KMS-11 (cell line): ENCODE data around the gene TNFRSF18.

Experiments used
- H2AFZ ChIP-seq: fragments of 200-600 bp; sonication (generic); 2 replicates; pipeline ENCODE4 v1.6.1; 2016; ENCODE audit warnings: antibody characterized with exemption, mixed run types, low read depth
- H3K27ac ChIP-seq: fragments of 200-600 bp; sonication (generic); 2 replicates; pipeline ENCODE4 v1.6.1; 2016; ENCODE audit warnings: mild to moderate bottlenecking, mixed run types
- H3K27me3 ChIP-seq: fragments of 200-600 bp; sonication (generic); 2 replicates; pipeline ENCODE4 v1.6.1; 2017; ENCODE audit warnings: mild to moderate bottlenecking, low read depth, mixed run types, moderate library complexity; ENCODE audit not compliant: insufficient read depth
- H3K36me3 ChIP-seq: fragments of 200-600 bp; sonication (generic); 2 replicates; pipeline ENCODE4 v1.6.1; 2017; ENCODE audit warnings: mild to moderate bottlenecking, mixed run types; ENCODE audit not compliant: insufficient read depth
- H3K4me1 ChIP-seq: fragments of 200-600 bp; sonication (generic); 2 replicates; pipeline ENCODE4 v1.6.1; 2016; ENCODE audit warnings: mild to moderate bottlenecking, low read depth, mixed run types; ENCODE audit not compliant: poor library complexity, severe bottlenecking
- H3K4me2 ChIP-seq: fragments of 200-600 bp; sonication (generic); 2 replicates; pipeline ENCODE4 v1.7.0; 2016; ENCODE audit warnings: mild to moderate bottlenecking, mixed run types
- H3K4me3 ChIP-seq: fragments of 200-600 bp; sonication (generic); IDR thresholded peaks from 2 replicates; pipeline ENCODE4 v1.6.1; 2017; ENCODE audit warnings: low read depth, low read length, mixed read lengths; ENCODE audit not compliant: insufficient read depth
- H3K79me2 ChIP-seq: fragments of 200-600 bp; sonication (generic); 2 replicates; pipeline ENCODE4 v1.6.1; 2016; ENCODE audit warnings: low read depth, mixed run types; ENCODE audit not compliant: insufficient read depth
- H3K9ac ChIP-seq: fragments of 200-600 bp; sonication (generic); 2 replicates; pipeline ENCODE4 v1.6.1; 2016; ENCODE audit warnings: mild to moderate bottlenecking, mixed run types
- H4K20me1 ChIP-seq: fragments of 200-600 bp; sonication (generic); 2 replicates; pipeline ENCODE4 v1.6.1; 2016; ENCODE audit warnings: mild to moderate bottlenecking, mixed run types; ENCODE audit not compliant: insufficient read depth
- TF ChIP-seq, protein P1 (sequence below): fragments of 200-600 bp; sonication (generic); conservative IDR thresholded peaks from 2 replicates; pipeline ENCODE4 v1.6.1; 2017; ENCODE audit warnings: low read depth, mild to moderate bottlenecking, antibody characterized with exemption, low read length, moderate library complexity, mixed read lengths

The TNFRSF18 gene

DNA sequence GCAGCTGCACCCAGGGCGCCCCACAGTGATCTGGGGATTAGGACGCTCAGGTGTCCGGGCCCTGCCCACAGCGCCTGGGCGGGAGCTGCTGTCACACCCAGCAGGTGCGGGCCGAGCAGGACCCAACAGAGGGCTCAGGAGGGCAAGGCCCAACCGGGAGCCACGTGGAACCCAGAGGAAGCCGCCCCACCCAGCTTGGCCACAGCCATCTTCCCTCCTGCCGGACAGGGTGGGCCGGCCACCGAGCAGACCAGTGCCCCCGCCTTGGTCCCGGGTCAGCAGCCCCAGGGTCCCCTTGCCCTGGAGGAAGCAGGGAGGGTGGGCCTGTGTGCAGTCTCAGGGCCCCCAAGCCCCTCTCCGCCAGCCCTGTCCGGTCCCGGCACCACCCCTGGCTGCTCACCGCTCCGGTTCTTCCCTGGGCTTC is 39.0 kb downstream of the TNFRSF18 start:
- H4K20me1 ChIP-seq: no peaks in the 10 kb centered on the region
- H3K9ac ChIP-seq: no peak overlapping the region
- H3K27ac ChIP-seq: no peak overlapping the region
- no peaks in the 10 kb centered on the region for H3K79me2 ChIP-seq
- peaks cover 97% of the 10 kb centered on the region for H3K27me3 ChIP-seq
- no peak overlapping the region for H3K4me3 ChIP-seq
- H3K36me3 ChIP-seq: no peaks in the 10 kb centered on the region
- H3K4me1 ChIP-seq: peaks cover 21% of the 10 kb centered on the region
- H3K4me2 ChIP-seq: no peak overlapping the region
- H2AFZ ChIP-seq: no peak overlapping the region
- TF ChIP-seq, protein P1, sequence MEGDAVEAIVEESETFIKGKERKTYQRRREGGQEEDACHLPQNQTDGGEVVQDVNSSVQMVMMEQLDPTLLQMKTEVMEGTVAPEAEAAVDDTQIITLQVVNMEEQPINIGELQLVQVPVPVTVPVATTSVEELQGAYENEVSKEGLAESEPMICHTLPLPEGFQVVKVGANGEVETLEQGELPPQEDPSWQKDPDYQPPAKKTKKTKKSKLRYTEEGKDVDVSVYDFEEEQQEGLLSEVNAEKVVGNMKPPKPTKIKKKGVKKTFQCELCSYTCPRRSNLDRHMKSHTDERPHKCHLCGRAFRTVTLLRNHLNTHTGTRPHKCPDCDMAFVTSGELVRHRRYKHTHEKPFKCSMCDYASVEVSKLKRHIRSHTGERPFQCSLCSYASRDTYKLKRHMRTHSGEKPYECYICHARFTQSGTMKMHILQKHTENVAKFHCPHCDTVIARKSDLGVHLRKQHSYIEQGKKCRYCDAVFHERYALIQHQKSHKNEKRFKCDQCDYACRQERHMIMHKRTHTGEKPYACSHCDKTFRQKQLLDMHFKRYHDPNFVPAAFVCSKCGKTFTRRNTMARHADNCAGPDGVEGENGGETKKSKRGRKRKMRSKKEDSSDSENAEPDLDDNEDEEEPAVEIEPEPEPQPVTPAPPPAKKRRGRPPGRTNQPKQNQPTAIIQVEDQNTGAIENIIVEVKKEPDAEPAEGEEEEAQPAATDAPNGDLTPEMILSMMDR: no peak

DNA sequence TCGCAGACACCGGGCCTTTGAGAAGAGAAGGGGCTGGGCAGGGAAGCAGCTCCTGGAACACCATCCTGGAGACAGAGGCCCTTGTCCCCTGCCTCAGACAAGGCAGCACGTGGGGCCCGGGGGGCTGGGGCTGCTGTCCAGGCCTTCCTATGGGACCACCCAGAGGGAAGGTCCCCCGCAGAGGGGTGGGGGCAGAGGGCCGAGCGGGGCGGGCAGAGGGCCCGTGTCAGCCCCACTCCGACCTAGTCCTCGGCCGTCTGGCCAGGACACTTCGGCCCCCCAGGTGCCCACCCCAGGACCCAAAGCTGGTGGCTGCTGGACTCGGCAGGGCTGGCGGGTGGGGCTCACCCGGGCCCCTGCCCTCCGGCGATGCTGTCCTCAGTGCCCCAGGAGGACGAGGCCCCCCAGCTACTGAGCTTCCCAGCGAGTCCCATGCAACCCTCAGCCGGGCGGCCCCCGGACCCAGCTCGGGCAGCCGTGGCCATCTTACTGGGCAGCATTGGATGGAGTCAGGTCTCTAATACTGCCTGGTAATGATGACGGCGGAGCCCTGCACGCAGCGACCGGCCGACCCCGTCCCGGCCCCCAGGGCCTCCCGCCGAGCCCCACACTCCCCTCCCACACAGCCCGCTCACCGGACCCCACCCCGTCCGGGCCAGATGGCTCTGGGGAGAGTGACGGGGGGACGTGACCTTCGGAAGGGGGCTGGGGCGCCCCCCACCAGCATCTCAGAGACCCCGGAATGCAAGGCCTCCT is 39.6 kb downstream of the TNFRSF18 start:
- Histone ChIP-seq H3K27ac (no peak overlapping the region), H2AFZ (no peak overlapping the region), H4K20me1 (no peaks in the 10 kb centered on the region), H3K4me1 (peaks cover 15% of the 10 kb centered on the region), H3K4me3 (no peak overlapping the region), H3K9ac (no peak overlapping the region), H3K79me2 (no peaks in the 10 kb centered on the region), H3K4me2 (no peak overlapping the region), H3K36me3 (no peaks in the 10 kb centered on the region), H3K27me3 (peaks cover 97% of the 10 kb centered on the region)
- TF ChIP-seq, protein P1: no peak

DNA sequence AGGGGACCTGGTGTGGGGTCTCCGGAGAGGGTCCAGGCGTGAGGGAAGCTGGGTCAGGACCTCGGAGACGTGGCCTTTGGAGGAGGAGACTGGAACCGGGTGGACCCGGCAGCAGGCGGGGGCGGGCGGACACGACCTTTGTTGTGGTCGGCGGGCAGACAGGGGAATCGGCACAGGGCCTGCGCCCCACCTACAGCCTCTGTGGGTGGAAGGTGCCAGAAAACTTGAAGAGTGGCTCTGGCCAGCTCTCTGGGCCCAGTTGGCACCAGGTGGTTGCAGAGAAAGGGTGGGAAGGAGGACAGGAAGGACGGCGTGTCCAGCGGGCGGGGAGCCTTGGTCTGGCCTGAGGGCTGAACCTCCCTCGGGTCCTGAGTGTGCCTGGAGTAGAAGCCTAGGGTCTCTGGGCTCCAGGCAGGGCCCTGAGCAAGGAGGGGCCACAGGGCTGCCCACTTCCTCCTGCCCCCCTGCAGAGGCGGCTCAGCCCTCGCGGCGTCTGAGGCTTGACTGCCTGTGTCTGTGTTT is 40.4 kb downstream of the TNFRSF18 start:
- no peaks in the 10 kb centered on the region for H4K20me1 ChIP-seq
- peaks cover 97% of the 10 kb centered on the region for H3K27me3 ChIP-seq
- H3K4me1 ChIP-seq: peaks cover 9% of the 10 kb centered on the region
- TF ChIP-seq, protein P1: no peak
- H3K79me2 ChIP-seq: no peaks in the 10 kb centered on the region
- H3K27ac ChIP-seq: no peak overlapping the region
- H3K36me3 ChIP-seq: no peaks in the 10 kb centered on the region
- no peak overlapping the region for H3K4me2 ChIP-seq
- no peak overlapping the region for H3K4me3 ChIP-seq
- no peak overlapping the region for H3K9ac ChIP-seq
- H2AFZ ChIP-seq: no peak overlapping the region

DNA sequence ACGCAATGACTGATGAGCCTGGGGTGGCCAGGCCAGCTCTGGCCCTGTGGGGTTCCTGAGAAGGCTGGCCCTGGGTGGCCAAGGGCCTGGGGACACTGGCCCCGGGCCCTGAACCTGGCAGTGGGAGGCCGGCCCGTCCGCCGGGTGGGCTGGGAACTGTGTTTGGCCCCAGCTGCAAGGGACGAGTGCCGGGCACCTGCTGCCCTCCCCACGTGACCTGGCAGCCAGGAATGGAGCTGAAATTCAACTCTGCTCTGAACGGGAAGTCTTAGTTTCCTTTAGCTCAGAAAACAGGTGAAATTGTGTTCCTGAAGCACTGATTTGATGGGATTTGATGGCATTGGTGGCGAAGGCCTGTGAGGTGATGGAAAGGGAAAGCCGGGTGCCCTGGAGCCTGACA is 40.9 kb downstream of the TNFRSF18 start:
- no peaks in the 10 kb centered on the region for H3K36me3 ChIP-seq
- H3K9ac ChIP-seq: no peak overlapping the region
- TF ChIP-seq, protein P1: no peak
- H3K4me2 ChIP-seq: no peak overlapping the region
- H3K4me1 ChIP-seq: peaks cover 9% of the 10 kb centered on the region
- H3K27ac ChIP-seq: no peak overlapping the region
- no peak overlapping the region for H2AFZ ChIP-seq
- no peak overlapping the region for H3K4me3 ChIP-seq
- peaks cover 95% of the 10 kb centered on the region for H3K27me3 ChIP-seq
- H4K20me1 ChIP-seq: no peaks in the 10 kb centered on the region
- H3K79me2 ChIP-seq: no peaks in the 10 kb centered on the region
